Inflammatory macrophage treated with lipopolysaccharide for 4 hours (primary cell): ENCODE results near the gene ZNF641.
"Not testable (repeated sequence)": the region's sequence is repeated elsewhere in the genome, so short reads cannot be mapped to it uniquely, and the experiment has no call there.

ENCODE experiments used
- DNase-seq: peaks from one replicate; pipeline ENCODE4 v3.0.0-alpha.2; 2020

The ZNF641 gene

DNA sequence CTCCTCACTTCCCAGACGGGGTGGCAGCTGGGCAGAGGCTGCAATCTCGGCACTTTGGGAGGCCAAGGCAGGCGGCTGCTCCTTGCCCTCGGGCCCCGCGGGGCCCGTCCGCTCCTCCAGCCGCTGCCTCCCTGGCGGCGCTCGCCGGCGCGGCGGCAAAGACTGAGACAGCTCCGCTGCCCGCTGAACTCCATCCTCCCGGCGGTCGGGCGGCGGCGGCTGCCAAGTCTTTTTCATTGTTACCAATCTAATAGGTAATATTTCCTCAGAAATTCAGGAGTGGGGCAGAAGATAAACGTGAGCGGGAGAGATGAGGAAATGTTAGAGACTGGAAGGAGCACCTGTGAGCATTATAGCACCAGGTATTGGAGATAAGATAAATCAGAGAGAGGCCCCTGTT lies 17.0 kb downstream of the ZNF641 start:
- not testable (repeated sequence) for DNase-seq

DNA sequence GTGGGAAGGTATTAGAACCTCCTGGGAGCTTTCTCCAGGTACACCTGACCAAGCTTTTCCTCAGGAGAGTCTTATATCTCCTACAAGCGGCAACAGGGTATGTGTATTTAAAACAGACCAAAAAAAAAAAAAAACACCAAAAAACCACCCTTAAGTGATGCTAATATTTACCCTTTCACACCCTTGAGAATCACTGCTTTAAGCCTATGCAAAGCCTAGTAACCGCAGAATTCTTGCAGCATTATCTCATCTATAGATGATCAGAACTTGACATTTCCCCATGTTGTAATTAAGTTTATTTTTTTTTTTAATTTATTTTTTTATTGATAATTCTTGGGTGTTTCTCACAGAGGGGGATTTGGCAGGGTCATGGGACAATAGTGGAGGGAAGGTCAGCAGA lies 19.3 kb downstream of the ZNF641 start:
- no peak for DNase-seq

DNA sequence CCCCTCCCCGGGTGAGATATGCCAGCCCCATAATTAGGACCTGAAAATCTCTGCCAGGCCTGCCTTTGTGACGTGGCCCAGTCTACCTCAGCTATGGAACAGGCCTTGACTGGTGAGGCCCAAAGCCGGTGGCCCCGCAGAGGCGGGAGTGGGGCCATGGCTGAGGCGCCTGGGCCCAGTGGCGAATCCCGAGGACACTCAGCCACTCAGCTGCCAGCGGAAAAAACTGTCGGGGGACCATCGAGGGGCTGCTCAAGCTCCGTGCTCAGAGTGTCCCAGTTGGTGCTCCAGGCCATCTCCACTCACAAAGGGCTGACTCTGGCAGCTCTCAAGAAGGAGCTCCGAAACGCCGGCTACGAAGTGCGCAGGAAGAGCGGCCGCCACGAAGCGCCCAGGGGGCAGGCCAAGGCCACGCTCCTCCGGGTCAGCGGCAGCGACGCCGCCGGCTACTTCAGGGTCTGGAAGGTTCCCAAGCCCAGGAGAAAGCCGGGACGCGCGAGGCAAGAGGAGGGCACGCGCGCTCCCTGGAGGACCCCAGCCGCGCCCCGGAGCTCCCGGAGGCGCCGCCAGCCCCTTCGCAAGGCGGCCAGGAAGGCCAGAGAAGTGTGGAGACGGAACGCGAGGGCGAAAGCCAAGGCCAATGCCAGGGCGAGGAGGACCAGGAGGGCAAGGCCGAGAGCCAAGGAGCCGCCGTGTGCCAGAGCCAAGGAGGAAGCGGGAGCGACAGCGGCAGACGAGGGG lies 21.4 kb downstream of the ZNF641 start:
- DNase-seq, result no peak

DNA sequence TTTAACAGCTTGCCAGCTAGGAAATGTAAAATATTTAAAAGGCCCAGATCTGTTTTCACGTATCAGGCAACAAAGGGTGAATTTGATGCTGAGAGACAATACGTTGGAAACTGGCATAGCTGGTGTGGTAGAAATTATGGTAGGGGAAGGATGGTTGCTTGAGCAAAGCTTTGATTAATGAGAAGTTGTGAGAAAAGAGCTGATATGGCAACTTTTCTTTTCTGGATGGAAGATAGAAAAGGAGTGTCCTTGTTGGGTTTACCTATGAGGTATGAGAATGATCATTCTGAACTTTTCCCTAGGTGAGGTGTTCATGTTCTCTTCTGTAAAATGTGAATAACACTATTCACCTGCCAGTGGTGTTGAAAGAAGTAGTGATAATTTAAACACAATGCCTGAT lies 34.2 kb downstream of the ZNF641 start:
- no peak for DNase-seq

DNA sequence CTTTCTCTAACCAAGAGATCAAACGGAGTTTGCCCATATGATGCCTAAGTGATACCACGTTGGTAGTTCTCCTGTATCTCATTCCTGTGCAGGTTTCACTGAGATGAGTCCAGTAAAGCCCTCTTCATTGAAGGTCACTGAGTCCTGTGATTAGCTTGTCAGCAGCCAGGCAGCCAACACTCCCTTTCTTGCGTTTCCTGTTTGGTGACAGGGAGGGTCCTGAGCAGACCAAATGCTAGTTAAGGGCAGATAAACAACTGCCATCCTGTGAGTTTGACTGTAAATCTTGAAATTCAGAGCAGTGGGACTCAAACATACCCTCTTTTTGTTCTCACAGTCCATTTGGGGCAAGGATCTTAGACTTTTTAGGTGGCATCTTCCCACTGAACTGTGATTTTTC lies 39.4 kb downstream of the ZNF641 start:
- DNase-seq, result no peak

DNA sequence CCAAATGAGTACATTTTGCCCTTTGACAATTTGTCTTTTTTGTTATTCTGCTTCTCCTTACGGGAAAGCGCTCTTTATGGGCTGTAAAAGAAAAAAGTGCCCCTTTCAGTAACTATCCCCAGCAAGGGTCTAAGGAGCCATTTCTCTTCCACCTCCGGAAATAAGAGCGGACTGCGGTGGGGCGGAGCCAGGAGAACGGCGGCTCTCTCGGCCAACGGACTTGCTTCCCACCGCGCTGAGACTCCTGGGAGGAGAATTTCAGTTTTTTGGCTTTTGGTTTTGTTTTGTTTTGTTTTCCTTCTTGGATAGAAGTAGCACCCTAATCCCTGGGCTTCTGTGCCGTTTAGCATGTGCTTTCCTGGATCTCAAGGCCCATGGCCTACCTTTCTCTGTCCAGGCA lies 43.5 kb downstream of the ZNF641 start:
- no peak for DNase-seq

DNA sequence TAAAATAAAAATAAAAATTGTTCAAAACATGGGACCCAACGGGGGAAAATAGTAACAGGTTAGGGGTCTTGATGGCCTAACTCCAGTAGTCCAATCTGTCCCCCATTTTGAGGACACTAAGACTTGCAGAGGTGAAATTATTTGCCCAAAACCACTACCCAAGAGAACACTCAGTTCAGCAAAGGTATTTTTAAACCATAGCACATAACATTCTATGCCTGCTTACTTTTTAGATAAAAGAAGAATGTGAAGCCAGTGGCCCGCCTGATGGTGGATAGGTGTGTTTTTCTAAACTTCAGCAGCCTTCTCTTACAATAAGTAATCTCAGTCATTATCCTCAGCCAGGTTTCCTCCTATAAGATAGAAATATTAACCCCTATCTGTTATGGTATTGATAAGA lies 45.5 kb downstream of the ZNF641 start:
- DNase-seq, result no peak

DNA sequence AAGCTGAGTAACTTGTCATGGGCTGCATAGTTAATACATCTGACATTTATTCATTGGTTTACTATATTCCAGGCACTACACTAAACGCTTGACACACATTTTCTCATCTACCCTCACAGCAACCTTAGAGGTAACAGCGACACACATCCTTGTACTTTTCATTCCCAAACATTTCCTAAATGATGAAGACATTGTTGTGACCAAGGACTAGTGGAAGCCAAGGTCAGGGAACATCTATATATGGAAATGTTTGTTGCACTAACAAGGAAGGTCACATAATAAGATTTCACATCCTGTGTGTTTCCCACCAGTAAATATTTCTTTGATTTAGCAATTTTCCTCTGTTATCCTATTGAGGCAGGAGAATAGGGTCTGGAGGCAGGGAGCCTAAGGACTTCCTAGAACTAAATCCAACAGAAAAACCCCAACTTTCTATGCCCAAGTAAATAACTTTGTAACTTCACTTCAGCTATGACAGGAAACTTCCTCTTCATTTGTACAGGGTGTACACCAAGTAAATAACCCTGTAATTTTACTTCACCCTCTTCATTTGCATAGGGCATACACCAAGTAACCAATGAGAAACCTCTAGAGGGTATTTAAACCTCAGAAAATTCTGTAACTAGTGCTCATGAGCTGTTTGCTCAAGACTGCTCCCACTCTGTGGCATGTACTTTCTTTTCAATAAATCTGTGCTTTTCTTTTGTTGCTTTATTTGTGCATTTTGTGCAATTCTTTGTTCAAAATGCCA lies 48.4 kb downstream of the ZNF641 start:
- DNase-seq, result peak; percentile 13

DNA sequence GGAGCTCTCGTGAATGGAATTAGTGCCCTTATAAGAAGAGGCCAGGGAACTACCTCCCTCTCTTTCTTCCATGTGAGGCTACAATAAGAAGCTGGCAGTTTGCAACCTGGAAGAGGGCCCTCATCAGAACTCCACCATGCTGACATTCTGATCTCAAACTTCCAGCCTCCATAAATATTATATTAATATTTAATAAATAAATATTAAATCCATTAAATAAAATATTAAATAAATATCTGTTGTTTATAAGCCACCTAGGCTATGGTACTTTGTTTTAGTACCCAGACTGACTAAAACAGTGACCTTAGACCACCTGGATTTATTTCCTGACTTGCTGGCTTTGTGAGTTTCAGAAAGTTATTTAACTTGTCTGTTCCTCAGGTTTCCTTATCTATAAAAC lies 49.9 kb downstream of the ZNF641 start:
- no peak for DNase-seq

DNA sequence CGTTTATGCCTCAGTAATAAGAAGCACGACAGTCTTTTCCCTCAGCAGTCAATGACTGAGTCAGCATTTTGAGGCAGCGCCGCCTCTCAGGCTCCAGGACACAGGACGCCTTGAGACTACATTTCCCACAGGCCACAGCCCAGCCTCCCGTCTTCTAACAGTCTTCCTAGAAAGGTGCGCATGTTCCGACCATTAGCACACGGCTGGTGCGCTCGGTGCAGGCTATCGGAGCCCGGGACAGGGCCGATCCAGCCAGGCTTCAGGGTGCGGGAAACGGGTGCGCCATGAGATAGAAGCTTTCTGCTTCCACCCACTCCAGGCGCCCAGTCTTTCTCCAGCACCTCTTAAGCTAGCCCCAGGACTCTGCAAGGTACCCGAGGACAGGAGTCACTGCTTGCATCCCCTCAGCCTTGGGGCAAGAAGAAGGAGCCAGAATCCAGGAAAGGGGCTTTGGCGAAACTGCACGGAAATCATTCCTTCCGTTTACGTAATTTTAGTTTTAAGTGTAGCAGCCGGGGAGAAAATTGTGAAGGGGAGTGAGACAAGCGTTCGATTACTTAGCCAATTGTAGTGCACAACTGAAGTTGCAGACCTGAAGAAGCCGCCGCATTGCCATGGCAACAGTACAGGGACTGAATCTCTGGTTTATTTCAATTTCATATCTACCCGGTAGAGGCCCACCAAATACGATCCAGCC lies 54.0 kb downstream of the ZNF641 start:
- DNase-seq, result peak; percentile 44

DNA sequence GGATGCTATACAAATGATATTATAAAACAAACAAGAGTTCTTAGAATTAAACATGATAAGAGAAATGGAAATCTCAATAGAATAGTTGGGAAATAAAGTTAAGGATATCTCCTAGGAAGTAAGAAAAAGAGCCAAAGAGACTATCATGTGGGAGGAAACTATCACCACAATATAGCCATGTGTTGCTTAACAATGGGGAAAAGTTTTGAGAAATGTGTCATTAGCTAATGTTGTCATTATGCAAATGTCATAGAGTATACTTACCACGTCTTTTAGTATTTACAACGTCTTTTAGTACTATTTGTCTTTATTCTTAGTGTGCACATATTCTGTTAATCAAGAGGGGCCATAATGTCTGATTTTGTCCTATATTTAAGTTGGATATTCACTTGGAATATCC lies 58.7 kb downstream of the ZNF641 start:
- DNase-seq, result peak; percentile 81

DNA sequence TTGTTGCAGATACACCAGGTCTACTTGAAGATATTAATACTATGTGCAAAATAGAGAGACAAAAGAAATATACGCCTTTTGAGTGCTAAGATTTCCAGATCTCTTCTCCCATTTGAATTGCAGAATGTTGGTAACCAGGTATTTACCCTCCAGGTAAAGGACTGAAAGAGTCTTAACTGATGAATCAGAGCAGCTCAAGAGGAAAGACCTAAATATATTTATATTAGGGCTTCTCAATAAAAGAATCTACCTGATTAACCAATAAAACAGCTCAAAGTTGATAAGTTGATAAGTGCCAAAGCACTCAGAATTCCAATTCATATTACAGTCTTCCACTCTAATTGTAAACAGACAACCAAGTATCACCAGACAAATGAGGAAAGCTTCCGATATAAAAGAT lies 59.2 kb downstream of the ZNF641 start:
- no peak for DNase-seq

DNA sequence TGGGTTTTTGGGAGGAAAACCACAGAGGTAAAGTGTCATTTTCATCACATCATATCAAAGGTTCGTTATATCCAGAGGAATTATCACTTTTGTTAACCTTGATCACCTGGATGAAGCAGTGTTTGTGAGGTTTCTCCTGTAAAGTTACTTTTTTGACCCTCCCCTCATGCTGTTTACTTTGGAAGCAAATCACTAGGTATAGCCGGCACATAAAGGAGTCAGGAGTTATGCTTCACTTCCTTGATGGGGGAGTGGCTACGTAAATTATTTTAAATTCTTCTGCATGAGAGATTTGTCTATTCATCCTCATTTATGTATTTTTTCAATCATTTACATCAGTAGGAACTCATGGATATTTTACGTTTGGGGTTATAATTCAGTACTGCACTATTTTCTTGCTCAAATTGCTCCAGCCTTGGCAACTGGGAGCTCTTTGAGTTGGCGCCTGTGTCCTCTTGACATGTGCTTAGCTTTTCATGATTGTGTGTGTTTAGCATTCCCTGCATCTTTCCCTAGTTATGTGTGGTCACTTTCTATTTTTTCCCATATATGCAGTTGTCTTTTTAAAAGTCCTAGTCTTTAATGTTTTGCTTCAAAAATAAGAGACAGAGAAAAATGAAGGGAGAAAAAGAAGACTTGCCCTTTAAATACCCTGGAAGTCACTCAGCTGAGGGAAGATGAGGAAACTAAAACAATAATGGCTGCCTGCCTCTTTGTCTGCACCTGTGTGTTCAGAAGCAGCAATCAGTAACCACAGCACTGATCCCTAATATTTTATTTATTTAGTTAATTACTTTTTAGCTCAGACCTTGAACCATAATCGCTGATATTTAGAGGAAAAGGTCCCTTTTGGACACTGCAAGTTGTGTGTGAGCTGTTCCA lies 62.1 kb downstream of the ZNF641 start:
- no peak for DNase-seq
